ENCODE data around the gene GCNA.

GRCh38 chrX:71616672-71617529 is 38.7 kb downstream of the GCNA start:
- TF ChIP-seq, protein P1, sequence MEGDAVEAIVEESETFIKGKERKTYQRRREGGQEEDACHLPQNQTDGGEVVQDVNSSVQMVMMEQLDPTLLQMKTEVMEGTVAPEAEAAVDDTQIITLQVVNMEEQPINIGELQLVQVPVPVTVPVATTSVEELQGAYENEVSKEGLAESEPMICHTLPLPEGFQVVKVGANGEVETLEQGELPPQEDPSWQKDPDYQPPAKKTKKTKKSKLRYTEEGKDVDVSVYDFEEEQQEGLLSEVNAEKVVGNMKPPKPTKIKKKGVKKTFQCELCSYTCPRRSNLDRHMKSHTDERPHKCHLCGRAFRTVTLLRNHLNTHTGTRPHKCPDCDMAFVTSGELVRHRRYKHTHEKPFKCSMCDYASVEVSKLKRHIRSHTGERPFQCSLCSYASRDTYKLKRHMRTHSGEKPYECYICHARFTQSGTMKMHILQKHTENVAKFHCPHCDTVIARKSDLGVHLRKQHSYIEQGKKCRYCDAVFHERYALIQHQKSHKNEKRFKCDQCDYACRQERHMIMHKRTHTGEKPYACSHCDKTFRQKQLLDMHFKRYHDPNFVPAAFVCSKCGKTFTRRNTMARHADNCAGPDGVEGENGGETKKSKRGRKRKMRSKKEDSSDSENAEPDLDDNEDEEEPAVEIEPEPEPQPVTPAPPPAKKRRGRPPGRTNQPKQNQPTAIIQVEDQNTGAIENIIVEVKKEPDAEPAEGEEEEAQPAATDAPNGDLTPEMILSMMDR (IDR thresholded peaks at IDR 0.05) = peak in 3 of 6 experiments; percentile 47 to 59 (median 47)
- TF ChIP-seq POLR2A (IDR thresholded peaks at IDR 0.05) = peak; percentile 35 to 65
